ENCODE measurements around the gene STRIT1.

STRIT1 gene

GRCh38 chr3:155293516-155293915, at the start of gene STRIT1:
STRIT1 (minus strand) TSS chr3:155293683.
- no peak for DNase-seq (ENCODE audit: low read depth in 4 of 4, low spot score in 1 of 4)

GRCh38 chr3:155342344-155342743, 48.9 kb upstream of the STRIT1 start:
- no peak for DNase-seq (ENCODE audit: low read depth in 4 of 4, low spot score in 1 of 4)

- DNase-seq (ENCODE audit: low read depth in 4 of 4, low spot score in 1 of 4) = no peak
Observed at GRCh38 chr3:155339052-155339451, 45.6 kb upstream of the STRIT1 start.

- no peak for DNase-seq (ENCODE audit: low read depth in 4 of 4, low spot score in 1 of 4)
Observed at GRCh38 chr3:155335724-155336354, 42.4 kb upstream of the STRIT1 start.

DNA sequence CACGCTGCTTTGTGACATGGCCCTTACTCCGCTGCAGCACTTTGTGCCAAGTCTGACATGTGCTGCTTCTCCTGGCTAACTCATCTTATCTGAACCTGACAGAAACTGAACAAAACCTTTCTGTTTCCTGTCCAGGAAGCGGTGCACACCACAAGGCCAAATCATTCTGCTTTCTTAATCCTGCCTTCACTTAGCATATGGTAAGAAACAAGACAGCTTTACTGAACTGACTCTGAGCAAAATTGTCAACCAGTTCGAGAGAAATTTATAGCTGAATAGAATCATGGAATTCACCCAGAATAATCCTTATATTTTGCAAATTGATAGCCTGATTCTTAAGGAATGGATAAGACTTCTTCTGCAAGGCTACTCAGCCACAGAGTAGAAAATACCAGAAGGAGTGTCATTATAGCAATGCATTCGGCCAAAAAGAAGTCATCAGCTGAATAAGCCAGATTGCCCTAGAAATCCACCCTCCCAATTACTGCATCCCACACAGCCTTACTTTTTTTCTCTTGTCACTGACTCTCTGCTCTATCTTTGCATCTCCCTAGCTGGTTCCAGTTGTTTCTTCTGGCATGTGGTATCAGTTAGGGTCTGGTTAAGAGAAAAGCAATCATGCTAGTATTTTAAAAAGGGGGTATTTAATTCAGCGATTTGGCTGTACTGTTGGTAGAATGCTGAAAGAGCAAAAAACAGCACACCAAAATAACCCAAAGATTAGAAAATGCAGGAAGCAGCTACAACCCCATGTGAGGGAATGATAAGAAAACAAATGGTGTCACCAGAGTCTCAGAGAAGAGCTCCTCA, 41.6 kb upstream of the STRIT1 start:
- DNase-seq (ENCODE audit: low read depth in 4 of 4, low spot score in 1 of 4) = no peak

DNA sequence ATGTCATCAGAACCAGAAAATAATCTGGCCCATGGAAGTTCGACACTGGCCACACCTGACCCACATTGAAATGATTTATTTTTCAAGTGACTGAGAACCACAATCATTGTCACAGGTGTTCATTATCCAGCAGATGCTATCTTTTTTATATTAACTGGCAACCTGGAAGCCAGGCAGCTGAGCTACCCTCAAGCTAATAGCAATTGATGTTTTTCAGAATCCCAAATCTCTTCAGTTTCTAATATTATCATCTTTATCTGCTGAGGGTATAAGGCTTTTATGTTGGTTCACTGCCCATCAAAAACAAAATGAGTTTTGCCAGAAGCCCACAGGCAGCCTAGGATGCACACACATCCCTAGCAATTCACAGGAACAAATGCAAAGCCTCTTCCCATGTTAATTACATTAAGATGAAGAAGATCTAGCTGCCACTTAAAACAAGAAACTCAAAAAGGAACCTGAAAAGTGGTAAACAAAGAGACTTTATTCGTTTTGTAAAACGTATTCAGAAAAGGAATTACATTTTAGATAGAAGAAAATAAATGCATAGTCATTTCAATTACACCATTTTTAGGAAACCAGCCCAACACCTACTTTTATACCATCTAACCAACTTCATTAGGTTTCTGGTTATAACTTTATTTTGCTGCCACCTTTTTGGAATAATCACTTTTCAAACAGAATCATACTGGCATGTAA, 40.9 kb upstream of the STRIT1 start:
- DNase-seq (ENCODE audit: low read depth in 4 of 4, low spot score in 1 of 4) = no peak

DNA sequence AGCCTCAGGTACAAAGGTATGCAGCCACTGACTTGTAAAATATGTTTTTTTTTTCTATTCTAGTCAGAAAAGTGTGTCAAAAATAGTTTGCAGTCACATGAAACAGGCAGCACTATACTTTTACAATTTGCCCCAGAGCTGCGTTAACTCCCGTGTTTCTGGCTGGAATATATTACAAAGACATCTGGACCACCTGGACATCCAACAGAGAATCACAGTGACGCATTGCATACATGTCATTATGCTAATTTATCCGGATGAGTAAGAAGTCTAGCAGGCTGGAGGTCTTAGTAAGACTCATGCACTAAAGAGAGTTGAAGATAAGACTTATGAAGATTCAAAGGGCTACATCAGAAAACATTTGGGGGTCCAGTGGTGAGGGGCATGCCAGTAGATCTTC, 39.2 kb upstream of the STRIT1 start:
- no peak for DNase-seq (ENCODE audit: low read depth in 4 of 4, low spot score in 1 of 4)

DNA sequence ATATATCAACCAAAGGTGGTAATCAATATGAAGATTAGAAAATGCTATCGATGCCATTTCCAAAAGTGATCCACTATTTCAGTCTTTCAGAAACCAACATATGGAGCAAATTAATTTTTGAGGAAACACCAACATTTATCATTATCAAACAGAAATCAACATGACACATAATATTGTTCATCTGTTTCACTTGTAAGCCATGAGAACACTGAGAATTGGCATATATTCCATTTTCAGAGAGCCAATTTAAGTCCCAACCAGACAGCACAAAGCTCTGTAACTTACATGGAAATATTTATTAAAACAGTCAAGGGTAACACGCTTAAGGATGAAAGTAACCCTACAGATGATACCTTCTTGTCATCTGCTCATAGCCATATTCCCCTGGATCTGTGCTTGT, 37.6 kb upstream of the STRIT1 start:
- DNase-seq (ENCODE audit: low read depth in 4 of 4, low spot score in 1 of 4) = no peak

- no peak for DNase-seq (ENCODE audit: low read depth in 4 of 4, low spot score in 1 of 4)
Observed at GRCh38 chr3:155330370-155330769, 36.9 kb upstream of the STRIT1 start.

DNA sequence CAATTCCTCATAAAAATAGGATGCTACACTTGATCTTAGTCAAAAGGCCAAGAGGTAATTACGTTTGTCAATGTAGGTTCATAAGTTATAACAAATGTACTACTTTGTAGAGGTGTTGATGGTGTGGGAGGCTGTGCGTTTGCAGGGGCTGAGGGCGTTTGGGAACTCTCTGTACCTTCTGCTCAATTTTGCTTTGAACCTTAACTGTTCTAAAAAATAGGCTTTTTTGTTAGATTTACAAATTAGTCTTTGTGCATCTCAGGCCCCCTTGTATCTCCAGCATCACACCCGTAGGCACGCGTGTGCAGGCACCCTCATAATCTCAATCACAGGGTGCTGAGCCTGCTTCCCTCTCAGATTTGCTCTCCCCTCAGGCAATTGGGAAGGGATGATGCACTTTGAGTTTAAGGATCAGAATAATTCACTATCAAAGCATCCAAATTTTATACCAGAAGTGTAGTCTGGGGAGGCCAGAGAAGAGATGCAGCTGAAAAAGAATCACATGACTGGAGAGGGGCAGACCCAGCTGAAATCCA, 36.1 kb upstream of the STRIT1 start:
- DNase-seq (ENCODE audit: low read depth in 4 of 4, low spot score in 1 of 4) = no peak

GRCh38 chr3:155327871-155328270, 34.4 kb upstream of the STRIT1 start:
- no peak for DNase-seq (ENCODE audit: low read depth in 4 of 4, low spot score in 1 of 4)

DNA sequence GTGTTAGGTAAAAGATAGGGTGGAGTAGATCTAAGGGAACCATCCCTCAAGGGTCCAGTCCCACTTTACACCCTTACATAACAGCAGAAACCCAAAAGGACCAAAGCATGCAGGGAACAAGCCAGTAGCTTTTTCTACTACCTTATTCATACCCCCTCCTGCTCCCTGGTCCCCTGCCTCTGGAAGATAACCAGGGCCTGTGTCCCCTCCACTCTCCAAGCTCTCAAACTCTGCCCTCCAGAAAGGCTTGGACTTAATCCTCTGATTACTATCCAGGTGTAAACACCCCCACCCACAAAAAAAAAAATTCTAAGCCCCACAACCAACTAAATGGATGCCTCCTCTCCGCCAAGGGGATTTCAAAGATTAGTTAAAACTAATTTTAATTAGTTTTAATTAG, 33.9 kb upstream of the STRIT1 start:
- no peak for DNase-seq (ENCODE audit: low read depth in 4 of 4, low spot score in 1 of 4)

- no peak for DNase-seq (ENCODE audit: low read depth in 4 of 4, low spot score in 1 of 4)
Observed at GRCh38 chr3:155326901-155327300, 33.4 kb upstream of the STRIT1 start.

DNA sequence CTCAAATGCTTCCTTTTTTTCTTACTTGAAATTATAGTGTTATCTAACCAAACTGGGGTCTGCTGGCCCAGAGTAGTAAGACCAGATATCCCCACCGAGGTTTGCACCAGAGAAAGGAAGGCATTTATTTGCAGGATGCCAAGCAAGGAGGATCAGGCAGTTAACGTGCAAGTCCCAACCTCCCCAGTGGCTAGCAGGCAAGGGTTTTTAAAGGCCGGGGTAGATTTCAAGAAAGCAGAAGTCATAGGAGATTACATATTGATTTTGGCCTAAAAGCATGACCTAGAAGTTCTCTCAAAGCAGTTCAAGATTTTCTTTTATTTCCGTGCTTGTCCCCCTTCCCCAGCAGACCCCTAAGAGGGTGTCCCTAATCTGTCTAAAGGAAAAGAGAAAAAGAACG, 32.8 kb upstream of the STRIT1 start:
- no peak for DNase-seq (ENCODE audit: low read depth in 4 of 4, low spot score in 1 of 4)

DNA sequence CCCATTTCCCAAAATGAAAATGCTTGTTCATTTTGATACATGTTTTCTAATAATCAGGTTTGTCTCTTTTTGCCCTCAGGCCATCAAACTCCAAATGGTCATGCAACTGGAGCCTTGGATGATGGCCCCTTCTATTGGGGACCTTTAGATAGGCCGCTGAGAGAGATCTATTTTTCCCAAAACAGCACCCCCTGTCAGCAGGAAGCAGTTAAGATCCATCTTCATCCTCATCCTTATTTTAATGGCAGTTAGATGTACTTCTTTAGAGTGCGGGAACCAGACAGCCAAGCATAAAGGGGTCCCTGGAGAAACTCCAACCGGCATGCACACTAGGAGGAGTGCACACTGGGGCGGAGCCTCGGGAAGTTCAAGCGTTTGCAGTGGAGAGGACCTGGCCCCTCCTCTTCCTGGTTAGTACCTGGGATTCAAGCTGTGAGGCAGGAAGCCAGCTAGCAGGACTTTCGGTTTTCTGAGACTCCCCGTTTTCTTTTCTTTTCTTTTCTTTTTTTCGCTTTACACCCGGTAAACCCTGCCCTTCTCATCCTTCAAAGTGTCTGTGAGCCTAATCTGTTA, 31.9 kb upstream of the STRIT1 start:
- no peak for DNase-seq (ENCODE audit: low read depth in 4 of 4, low spot score in 1 of 4)

GRCh38 chr3:155323063-155323666, 29.7 kb upstream of the STRIT1 start:
- DNase-seq (ENCODE audit: low read depth in 4 of 4, low spot score in 1 of 4) = no peak

DNA sequence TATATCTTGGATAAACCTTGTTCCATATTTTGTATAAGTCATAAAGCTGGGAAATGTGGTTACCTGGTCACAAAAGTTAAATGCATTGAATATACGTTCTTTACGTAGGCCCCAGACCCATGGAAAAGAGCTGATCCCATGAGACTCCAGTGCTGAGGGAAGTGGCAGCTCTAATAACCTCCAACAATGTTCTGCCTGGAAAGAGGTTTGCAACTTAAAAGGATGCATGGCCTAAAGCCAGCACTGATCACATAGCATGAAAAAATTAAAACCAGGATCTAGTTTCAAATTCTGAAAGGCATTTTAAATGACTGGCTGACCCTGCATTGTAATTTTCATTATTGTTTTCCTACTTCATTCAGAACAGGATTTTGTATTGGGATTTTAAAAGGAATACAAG, 27.9 kb upstream of the STRIT1 start:
- DNase-seq (ENCODE audit: low read depth in 4 of 4, low spot score in 1 of 4) = no peak

DNA sequence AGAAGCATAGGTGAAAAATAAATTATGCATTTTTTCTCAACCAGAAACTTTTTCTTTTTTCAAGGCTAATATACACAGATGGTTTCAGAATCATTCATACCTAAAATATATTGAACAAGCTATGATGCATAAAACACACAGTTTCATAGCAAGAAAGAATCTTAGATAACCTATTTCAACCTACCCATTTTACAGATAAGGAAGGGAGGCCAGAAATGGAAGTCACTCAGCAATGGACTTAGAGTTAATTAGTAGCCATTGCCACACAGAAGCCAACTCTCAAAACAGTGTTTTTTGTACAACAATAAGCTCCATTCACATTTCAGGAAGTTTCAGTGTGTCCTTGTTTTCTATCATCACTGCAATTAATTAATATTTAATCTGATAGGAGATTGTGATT, 27.5 kb upstream of the STRIT1 start:
- DNase-seq (ENCODE audit: low read depth in 4 of 4, low spot score in 1 of 4) = no peak

DNA sequence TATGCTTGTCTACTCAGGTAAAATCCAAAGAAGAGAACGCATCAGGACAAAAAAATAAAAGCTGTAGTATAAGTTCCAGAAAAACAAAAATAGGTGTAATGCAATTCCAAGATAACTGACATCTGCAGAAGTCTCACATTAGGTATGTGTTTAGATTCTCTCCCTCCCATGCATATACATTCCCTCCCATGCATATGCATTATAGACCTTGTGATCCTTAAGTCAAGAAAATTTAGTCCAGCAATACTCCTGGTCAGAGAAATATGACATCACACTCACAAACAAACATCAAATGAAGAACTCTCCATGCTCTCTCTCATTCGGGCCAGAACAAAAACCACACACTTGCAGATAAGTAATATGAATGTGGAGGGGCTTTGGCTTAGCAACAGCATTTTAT, 25.3 kb upstream of the STRIT1 start:
- DNase-seq (ENCODE audit: low read depth in 4 of 4, low spot score in 1 of 4) = no peak

GRCh38 chr3:155317211-155317610, 23.7 kb upstream of the STRIT1 start:
- DNase-seq (ENCODE audit: low read depth in 4 of 4, low spot score in 1 of 4) = no peak

DNA sequence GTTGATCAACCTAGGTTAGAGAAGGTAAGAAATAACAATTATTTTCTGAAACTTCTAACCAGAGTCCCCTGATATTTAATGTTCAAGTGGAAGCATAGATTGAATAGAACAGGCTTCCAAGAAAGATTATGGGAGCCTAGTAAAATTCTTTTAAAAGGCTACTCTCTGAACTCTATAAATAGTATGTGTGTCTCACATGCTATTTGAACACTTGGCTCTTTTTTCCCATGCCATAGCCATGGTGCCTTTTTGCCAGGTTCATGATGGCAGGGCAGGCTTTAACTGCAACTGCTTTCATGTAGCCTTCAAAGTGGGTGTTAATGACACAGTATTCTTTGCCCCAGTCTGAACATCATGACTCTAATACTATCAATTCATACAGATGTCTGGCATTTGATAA, 22.9 kb upstream of the STRIT1 start:
- DNase-seq (ENCODE audit: low read depth in 4 of 4, low spot score in 1 of 4) = no peak
